HepG2 (cell line): ENCODE results near the gene STX10. TPM values are rescaled to one million over a fixed set of nuclear protein-coding genes. Genes with fewer than 3 reads are reported as not detected.

Experiments used
- DMAP1 ChIP-seq: IDR thresholded peaks from 2 replicates; pipeline ENCODE4 v1.6.1; 2016
- HOXD1 ChIP-seq: sonication (generic); formaldehyde crosslinking; IDR thresholded peaks from 2 replicates; pipeline ENCODE4 v1.5.0; 2020; ENCODE audit warnings: missing genetic modification reagents
- JUND ChIP-seq: sonication (generic); formaldehyde crosslinking; IDR thresholded peaks from 2 replicates; pipeline ENCODE4 v1.8.0; 2022; ENCODE audit warnings: mild to moderate bottlenecking, missing genetic modification reagents
- KMT2A ChIP-seq: sonication (generic); formaldehyde crosslinking; IDR thresholded peaks from 2 replicates; pipeline ENCODE4 v1.4.0; 2020; ENCODE audit warnings: missing genetic modification reagents
- MBD4 ChIP-seq: IDR thresholded peaks from 2 replicates; pipeline ENCODE4 v1.6.1; 2012; ENCODE audit warnings: low read length, inconsistent platforms, borderline replicate concordance
- MIER3 ChIP-seq: IDR thresholded peaks from 2 replicates; pipeline ENCODE4 v1.6.1; 2016; ENCODE audit warnings: missing compliant biosample characterization, borderline replicate concordance
- MTA3 ChIP-seq: sonication (generic); formaldehyde crosslinking; IDR thresholded peaks from 2 replicates; pipeline ENCODE4 v1.4.0; 2020; ENCODE audit warnings: missing genetic modification reagents
- MYNN ChIP-seq: sonication (generic); formaldehyde crosslinking; IDR thresholded peaks from 2 replicates; pipeline ENCODE4 v1.4.0; 2020; ENCODE audit warnings: mild to moderate bottlenecking, low read depth, missing genetic modification reagents
- PCBP1 ChIP-seq: fragments of 200-400 bp; formaldehyde crosslinking; IDR thresholded peaks from 2 replicates; pipeline ENCODE4 v1.6.1; 2017; ENCODE audit warnings: mild to moderate bottlenecking, low read depth, low read length, borderline replicate concordance
- RORA ChIP-seq: sonication (generic); formaldehyde crosslinking; IDR thresholded peaks from 2 replicates; pipeline ENCODE4 v1.5.0; 2020; ENCODE audit warnings: mild to moderate bottlenecking, missing genetic modification reagents, moderate library complexity
- SKI ChIP-seq: fragments of 450-650 bp; IDR thresholded peaks from one replicate; pipeline ENCODE4 v1.6.1; 2018; ENCODE audit warnings: mild to moderate bottlenecking; ENCODE audit not compliant: partially characterized antibody
- SMAD1 ChIP-seq: sonication (generic); formaldehyde crosslinking; IDR thresholded peaks from 2 replicates; pipeline ENCODE4 v1.4.0; 2020; ENCODE audit warnings: missing genetic modification reagents, low read depth, mild to moderate bottlenecking, borderline replicate concordance
- SRY ChIP-seq: sonication (generic); formaldehyde crosslinking; IDR thresholded peaks from 2 replicates; pipeline ENCODE4 v1.8.0; 2022; ENCODE audit warnings: mild to moderate bottlenecking, missing genetic modification reagents
- SSRP1 ChIP-seq: IDR thresholded peaks from 2 replicates; pipeline ENCODE4 v1.6.1; 2016; ENCODE audit warnings: control low read depth
- TARDBP ChIP-seq: sonication (generic); formaldehyde crosslinking; IDR thresholded peaks from 2 replicates; pipeline ENCODE4 v1.8.0; 2022; ENCODE audit warnings: mild to moderate bottlenecking, missing genetic modification reagents
- TGIF2 ChIP-seq: IDR thresholded peaks from 2 replicates; pipeline ENCODE4 v1.6.1; 2016; ENCODE audit warnings: control low read depth, missing compliant biosample characterization
- YY1 ChIP-seq: IDR thresholded peaks from 2 replicates; pipeline ENCODE4 v1.6.1; 2011; ENCODE audit warnings: low read length, low read depth, moderate library complexity, mild to moderate bottlenecking; ENCODE audit not compliant: insufficient read depth, insufficient replicate concordance
- ZBTB42 ChIP-seq: sonication (generic); formaldehyde crosslinking; IDR thresholded peaks from 2 replicates; pipeline ENCODE4 v1.5.0; 2020; ENCODE audit warnings: mild to moderate bottlenecking, missing genetic modification reagents
- ZNF24 ChIP-seq: fragments of 450-650 bp; IDR thresholded peaks from 2 replicates; pipeline ENCODE4 v1.6.1; 2017; ENCODE audit warnings: antibody characterized with exemption, mild to moderate bottlenecking
- ZNF3 ChIP-seq: IDR thresholded peaks from 2 replicates; pipeline ENCODE4 v1.7.0; 2017; ENCODE audit warnings: inconsistent platforms
- ZNF331 ChIP-seq: sonication (generic); formaldehyde crosslinking; IDR thresholded peaks from 2 replicates; pipeline ENCODE4 v1.4.0; 2020; ENCODE audit warnings: missing genetic modification reagents
- ZNF367 ChIP-seq: sonication (generic); formaldehyde crosslinking; IDR thresholded peaks from 2 replicates; pipeline ENCODE4 v1.4.0; 2020; ENCODE audit warnings: missing genetic modification reagents, borderline replicate concordance
- ZNF468 ChIP-seq: sonication (generic); formaldehyde crosslinking; IDR thresholded peaks from 2 replicates; pipeline ENCODE4 v1.8.0; 2022; ENCODE audit warnings: mild to moderate bottlenecking, moderate library complexity, missing genetic modification reagents
- ZNF605 ChIP-seq: sonication (generic); formaldehyde crosslinking; IDR thresholded peaks from 2 replicates; pipeline ENCODE4 v1.8.0; 2022; ENCODE audit warnings: mild to moderate bottlenecking, missing genetic modification reagents
- ZNF616 ChIP-seq: sonication (generic); formaldehyde crosslinking; IDR thresholded peaks from 2 replicates; pipeline ENCODE4 v1.5.0; 2020; ENCODE audit warnings: low read depth, mild to moderate bottlenecking, missing genetic modification reagents
- ZNF816 ChIP-seq: sonication (generic); formaldehyde crosslinking; IDR thresholded peaks from 2 replicates; pipeline ENCODE4 v1.8.0; 2022; ENCODE audit warnings: missing genetic modification reagents, mild to moderate bottlenecking, borderline replicate concordance
- polyA plus RNA-seq, 8 experiments: library from polyadenylated mRNA; depleted of rRNA in 3 of 8; stranded (reverse) in 7 of 8; unstranded in 1 of 8; fragments of >200 nt; fragmentation: Illumina TruSeq in 4 of 8; extraction: Trizol in 4 of 8; gene quantifications; 2 replicates each; pipeline versions ENCODE4 v1.2.1 to v1.2.3, GENCODE V29; 2011 to 2016; ENCODE audit warnings: low read depth in 4 of 8, missing spikeins in 1 of 8, mixed read lengths in 1 of 8; ENCODE audit not compliant: insufficient read depth in 1 of 8
- total RNA-seq, 5 experiments: library from RNA; depleted of rRNA; stranded (reverse); fragments of >200 nt; fragmentation: Illumina TruSeq; extraction: Trizol; gene quantifications; 2 replicates each; pipeline ENCODE4 v1.2.3, GENCODE V29; 2016; ENCODE audit warnings: low read depth in 1 of 5
- TF ChIP-seq, protein P1 (sequence below): sonication (generic); formaldehyde crosslinking; IDR thresholded peaks from 2 replicates; pipeline ENCODE4 v1.8.0; 2022; ENCODE audit warnings: mild to moderate bottlenecking, missing genetic modification reagents
- TF ChIP-seq, protein P2 (sequence below), 2 experiments: sonication (generic) in 1 of 2; formaldehyde crosslinking in 1 of 2; IDR thresholded peaks; 2 replicates each; pipeline versions ENCODE4 v1.4.0 to v1.6.1; 2018 to 2020; ENCODE audit warnings: missing genetic modification reagents in 2 of 2, borderline replicate concordance in 1 of 2, low read depth in 1 of 2, mild to moderate bottlenecking in 1 of 2, missing biosample characterization in 1 of 2
- TF ChIP-seq, protein P3 (sequence below): sonication (generic); formaldehyde crosslinking; IDR thresholded peaks from 2 replicates; pipeline ENCODE4 v1.8.1; 2023; ENCODE audit warnings: mild to moderate bottlenecking, missing genetic modification reagents
- TF ChIP-seq, protein P4 (sequence below): sonication (generic); formaldehyde crosslinking; IDR thresholded peaks from 2 replicates; pipeline ENCODE4 v1.4.0; 2020; ENCODE audit warnings: low read depth, mild to moderate bottlenecking, missing genetic modification reagents

The STX10 gene
- total and polyA plus RNA-seq, 2 of the 13 experiments (the other 11 are each of a cell fraction or from before 2014, with no cell fraction given) = 47.9 to 66.4 TPM

DNA sequence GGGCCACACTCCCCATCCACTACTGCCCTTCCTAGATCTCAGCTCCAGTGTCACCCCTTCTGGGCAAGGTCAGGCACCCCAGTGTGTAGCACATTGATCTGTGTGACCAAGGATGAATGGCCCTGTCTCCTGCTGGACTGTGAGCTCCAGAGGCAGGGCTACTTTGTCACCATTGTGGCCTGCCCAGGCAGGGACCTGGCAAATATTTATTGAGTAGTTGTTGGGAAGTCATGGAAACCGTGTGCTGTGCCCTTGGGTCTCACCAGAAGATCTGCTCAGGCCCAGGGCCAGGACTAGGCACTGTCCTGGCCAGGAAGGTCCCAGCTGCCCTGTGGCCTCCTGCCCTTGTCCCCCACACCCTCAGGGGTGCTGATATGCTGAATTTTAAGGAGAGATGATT lies 21.6 kb downstream of the STX10 start (continued):
- TF ChIP-seq JUND (CRISPR knock-in tag) (no peak), ZNF331 (CRISPR knock-in tag) (peak; percentile 52; the same call in 1 of the 2 replicates), MYNN (CRISPR knock-in tag) (no peak), ZNF24 (no peak), KMT2A (0 out of 2 replicates have a peak, but pooled peaks have one; percentile 11), ZNF367 (CRISPR knock-in tag) (no peak), ZNF3 (CRISPR knock-in tag) (no peak), ZNF605 (no peak), ZBTB42 (CRISPR knock-in tag) (no peak), TARDBP (CRISPR knock-in tag) (peak; percentile 48), SMAD1 (CRISPR knock-in tag) (no peak), SKI (peak; percentile 60), ZNF816 (CRISPR knock-in tag) (no peak), DMAP1 (CRISPR knock-in tag) (no peak), PCBP1 (no peak), MIER3 (CRISPR knock-in tag) (peak; percentile 52; the same call in 1 of the 2 replicates), HOXD1 (CRISPR knock-in tag) (no peak), RORA (CRISPR knock-in tag) (no peak), SSRP1 (CRISPR knock-in tag) (0 out of 2 replicates have a peak, but pooled peaks have one; percentile 57), ZNF468 (CRISPR knock-in tag) (no peak), ZNF616 (CRISPR knock-in tag) (no peak), TGIF2 (no peak), MTA3 (CRISPR knock-in tag) (no peak), MBD4 (no peak), YY1 (peak; percentile 49), SRY (CRISPR knock-in tag) (no peak)
- TF ChIP-seq, protein P1, sequence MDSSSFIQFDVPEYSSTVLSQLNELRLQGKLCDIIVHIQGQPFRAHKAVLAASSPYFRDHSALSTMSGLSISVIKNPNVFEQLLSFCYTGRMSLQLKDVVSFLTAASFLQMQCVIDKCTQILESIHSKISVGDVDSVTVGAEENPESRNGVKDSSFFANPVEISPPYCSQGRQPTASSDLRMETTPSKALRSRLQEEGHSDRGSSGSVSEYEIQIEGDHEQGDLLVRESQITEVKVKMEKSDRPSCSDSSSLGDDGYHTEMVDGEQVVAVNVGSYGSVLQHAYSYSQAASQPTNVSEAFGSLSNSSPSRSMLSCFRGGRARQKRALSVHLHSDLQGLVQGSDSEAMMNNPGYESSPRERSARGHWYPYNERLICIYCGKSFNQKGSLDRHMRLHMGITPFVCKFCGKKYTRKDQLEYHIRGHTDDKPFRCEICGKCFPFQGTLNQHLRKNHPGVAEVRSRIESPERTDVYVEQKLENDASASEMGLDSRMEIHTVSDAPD (CRISPR knock-in tag) = peak; percentile 83
- TF ChIP-seq, protein P2, sequence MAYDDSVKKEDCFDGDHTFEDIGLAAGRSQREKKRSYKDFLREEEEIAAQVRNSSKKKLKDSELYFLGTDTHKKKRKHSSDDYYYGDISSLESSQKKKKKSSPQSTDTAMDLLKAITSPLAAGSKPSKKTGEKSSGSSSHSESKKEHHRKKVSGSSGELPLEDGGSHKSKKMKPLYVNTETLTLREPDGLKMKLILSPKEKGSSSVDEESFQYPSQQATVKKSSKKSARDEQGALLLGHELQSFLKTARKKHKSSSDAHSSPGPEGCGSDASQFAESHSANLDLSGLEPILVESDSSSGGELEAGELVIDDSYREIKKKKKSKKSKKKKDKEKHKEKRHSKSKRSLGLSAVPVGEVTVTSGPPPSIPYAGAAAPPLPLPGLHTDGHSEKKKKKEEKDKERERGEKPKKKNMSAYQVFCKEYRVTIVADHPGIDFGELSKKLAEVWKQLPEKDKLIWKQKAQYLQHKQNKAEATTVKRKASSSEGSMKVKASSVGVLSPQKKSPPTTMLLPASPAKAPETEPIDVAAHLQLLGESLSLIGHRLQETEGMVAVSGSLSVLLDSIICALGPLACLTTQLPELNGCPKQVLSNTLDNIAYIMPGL (CRISPR knock-in tag; IDR thresholded peaks at IDR 0.05; ENCODE audit: borderline replicate concordance in 1 of 2, low read depth in 1 of 2) = no peak
- TF ChIP-seq, protein P3, sequence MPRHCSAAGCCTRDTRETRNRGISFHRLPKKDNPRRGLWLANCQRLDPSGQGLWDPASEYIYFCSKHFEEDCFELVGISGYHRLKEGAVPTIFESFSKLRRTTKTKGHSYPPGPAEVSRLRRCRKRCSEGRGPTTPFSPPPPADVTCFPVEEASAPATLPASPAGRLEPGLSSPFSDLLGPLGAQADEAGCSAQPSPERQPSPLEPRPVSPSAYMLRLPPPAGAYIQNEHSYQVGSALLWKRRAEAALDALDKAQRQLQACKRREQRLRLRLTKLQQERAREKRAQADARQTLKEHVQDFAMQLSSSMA (CRISPR knock-in tag) = no peak
- TF ChIP-seq, protein P4, sequence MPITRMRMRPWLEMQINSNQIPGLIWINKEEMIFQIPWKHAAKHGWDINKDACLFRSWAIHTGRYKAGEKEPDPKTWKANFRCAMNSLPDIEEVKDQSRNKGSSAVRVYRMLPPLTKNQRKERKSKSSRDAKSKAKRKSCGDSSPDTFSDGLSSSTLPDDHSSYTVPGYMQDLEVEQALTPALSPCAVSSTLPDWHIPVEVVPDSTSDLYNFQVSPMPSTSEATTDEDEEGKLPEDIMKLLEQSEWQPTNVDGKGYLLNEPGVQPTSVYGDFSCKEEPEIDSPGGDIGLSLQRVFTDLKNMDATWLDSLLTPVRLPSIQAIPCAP (CRISPR knock-in tag) = no peak
